Mesothelial cell of epicardium (in vitro differentiated cells): ENCODE measurements around the gene ADIPOR2. TPM values are rescaled to one million over a fixed set of nuclear protein-coding genes. Genes with fewer than 3 reads are reported as not detected.

Experiments
- DNase-seq, 2 experiments: peaks; one replicate each; pipeline ENCODE4 v3.0.0; 2021; ENCODE audit warnings: low spot score in 2 of 2; ENCODE audit not compliant: unreplicated experiment in 2 of 2
- H3K27ac Mint-ChIP-seq: 2 replicates; pipeline ENCODE4 v1.8.0; 2021; ENCODE audit warnings: mixed read lengths
- H3K27me3 Mint-ChIP-seq: 2 replicates; pipeline ENCODE4 v1.8.0; 2021; ENCODE audit warnings: low read depth, mixed read lengths
- H3K36me3 Mint-ChIP-seq: 2 replicates; pipeline ENCODE4 v1.8.0; 2021; ENCODE audit warnings: mixed read lengths
- H3K4me1 Mint-ChIP-seq: 2 replicates; pipeline ENCODE4 v1.8.0; 2021; ENCODE audit warnings: mixed read lengths
- H3K4me3 Mint-ChIP-seq: 2 replicates; pipeline ENCODE4 v1.8.0; 2021; ENCODE audit warnings: mild to moderate bottlenecking, moderate library complexity, mixed read lengths
- H3K9me3 Mint-ChIP-seq: 2 replicates; pipeline ENCODE4 v1.8.0; 2021; ENCODE audit warnings: mixed read lengths
- CTCF ChIP-seq: fragments of 200-600 bp; sonication (generic); IDR thresholded peaks from one replicate; pipeline ENCODE4 v1.5.0; 2021; ENCODE audit warnings: antibody characterized with exemption; ENCODE audit not compliant: unreplicated experiment
- total RNA-seq: library from RNA; stranded (reverse); gene quantifications from 3 replicates; pipeline ENCODE4 v1.2.1, GENCODE V29; 2021

Gene ADIPOR2
- total RNA-seq, 1 donor from 2014 or later: 77.2 TPM

DNA sequence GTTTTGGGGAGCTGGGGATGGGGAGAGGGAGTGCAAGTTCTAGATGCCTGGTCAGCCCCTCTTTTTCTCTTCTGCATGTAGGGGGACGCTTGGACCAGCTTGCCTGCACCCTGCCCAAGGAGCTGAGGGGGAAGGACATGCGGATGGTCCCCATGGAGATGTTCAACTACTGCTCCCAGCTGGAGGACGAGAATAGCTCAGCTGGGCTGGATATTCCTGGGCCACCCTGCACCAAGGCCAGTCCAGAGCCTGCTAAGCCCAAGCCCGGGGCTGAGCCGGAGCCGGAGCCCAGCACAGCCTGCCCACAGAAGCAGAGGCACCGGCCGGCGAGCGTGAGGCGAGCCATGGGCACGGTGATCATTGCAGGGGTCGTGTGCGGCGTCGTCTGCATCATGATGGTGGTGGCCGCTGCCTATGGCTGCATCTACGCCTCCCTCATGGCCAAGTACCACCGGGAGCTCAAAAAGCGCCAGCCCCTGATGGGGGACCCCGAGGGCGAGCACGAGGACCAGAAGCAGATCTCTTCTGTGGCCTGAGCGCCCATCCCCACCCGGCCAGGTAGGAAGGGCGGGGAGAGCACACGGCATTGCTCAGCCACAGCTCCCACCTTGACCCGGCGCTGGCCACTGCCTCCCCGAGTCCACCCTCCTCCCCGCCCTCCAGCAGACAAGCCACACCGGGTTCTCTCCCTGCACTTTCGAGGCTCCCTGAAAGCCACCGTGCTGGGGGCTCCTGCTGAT lies 143.5 kb downstream of the ADIPOR2 start:
- Mint-ChIP-seq H3K36me3 (no peaks in the 10 kb centered on the region), H3K4me1 (peaks cover 5% of the 10 kb centered on the region), H3K9me3 (no peaks in the 10 kb centered on the region), H3K27ac (no peak overlapping the region), H3K27me3 (peaks cover 54% of the 10 kb centered on the region), H3K4me3 (no peak overlapping the region)
- TF ChIP-seq CTCF: no peak
- no peak for DNase-seq

DNA sequence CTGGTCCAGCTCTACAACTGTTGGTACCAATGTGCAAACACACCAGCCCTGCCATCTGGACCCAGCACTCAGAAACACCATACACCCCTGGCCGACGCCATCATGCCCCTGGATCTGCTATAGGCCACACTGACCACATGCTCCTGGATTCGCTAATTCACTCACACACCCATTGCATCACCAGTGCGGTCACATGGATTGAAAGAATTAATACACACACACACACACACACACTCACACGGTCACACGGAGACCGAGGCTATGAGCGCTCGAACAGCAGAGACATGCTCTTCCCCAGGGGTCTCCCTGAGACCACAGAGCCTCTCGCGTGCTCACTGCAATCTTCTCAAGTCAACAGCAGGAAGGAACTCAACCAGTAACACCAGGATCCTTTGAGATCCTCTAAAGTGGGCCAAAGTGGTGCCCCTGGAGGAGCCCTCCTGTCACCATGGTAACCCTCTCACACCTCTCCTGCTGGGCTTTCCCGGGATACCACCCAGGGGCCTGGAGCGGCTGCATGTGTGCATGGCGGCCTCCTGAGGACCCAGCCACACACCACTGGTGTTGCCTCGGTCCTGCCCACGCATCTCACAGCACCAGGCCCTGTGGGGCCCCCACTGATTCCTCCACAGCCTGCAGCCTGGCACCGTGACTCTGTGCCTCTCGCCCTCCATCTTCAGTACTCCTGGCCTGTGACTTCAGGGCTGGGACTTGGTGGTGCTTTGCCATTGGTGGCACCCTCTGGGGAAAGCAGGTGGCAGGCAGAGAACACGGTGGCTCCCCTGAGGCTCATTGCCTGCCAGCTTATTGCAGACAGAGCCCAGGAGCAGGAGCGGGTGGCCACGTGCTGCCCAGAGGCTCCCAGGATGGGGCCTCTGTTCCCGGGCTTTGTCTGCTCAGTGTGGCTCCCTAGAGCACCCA lies 144.6 kb downstream of the ADIPOR2 start:
- Mint-ChIP-seq H3K4me1 (peaks cover 5% of the 10 kb centered on the region), H3K27ac (no peak overlapping the region), H3K27me3 (peaks cover 46% of the 10 kb centered on the region), H3K36me3 (no peaks in the 10 kb centered on the region), H3K9me3 (no peaks in the 10 kb centered on the region), H3K4me3 (no peak overlapping the region)
- DNase-seq: no peak
- TF ChIP-seq CTCF: no peak

- no peak overlapping the region for H3K4me3 Mint-ChIP-seq
- H3K9me3 Mint-ChIP-seq: no peaks in the 10 kb centered on the region
- DNase-seq: no peak
- H3K4me1 Mint-ChIP-seq: no peaks in the 10 kb centered on the region
- no peaks in the 10 kb centered on the region for H3K36me3 Mint-ChIP-seq
- no peak for TF ChIP-seq CTCF
- peaks cover 40% of the 10 kb centered on the region for H3K27me3 Mint-ChIP-seq
- H3K27ac Mint-ChIP-seq: no peak overlapping the region
Observed at GRCh38 chr12:1836241-1836803, 145.5 kb downstream of the ADIPOR2 start.

DNA sequence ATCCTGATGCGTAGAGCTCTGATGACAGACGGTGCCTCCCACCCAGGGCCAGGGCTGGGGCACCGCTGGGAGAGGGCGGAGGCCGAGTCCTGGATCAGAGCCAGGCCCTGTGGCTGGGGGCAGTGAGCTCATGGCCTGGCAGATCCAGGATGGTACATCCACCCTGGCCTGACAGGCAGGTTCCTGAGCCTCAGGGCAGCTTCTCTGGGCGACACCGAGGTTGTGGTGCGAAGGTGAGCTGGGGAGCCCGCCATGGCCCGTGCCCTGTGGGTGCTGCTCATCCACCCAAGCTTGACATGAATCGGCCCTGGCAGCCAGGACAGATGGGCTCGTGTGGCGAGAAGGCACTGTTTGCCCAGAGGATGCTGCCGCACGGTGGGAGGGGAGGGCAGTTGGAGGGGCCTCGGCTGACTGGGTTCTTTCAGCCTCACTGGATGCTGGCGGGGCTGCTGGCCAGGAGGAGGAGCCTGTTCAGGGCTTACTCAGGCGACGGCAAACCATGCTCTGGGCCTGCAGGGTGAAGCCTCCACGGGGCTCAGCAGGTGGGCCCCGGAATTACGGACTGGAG lies 146.1 kb downstream of the ADIPOR2 start:
- peaks cover 42% of the 10 kb centered on the region for H3K27me3 Mint-ChIP-seq
- DNase-seq: no peak
- no peaks in the 10 kb centered on the region for H3K9me3 Mint-ChIP-seq
- no peaks in the 10 kb centered on the region for H3K4me1 Mint-ChIP-seq
- no peak overlapping the region for H3K27ac Mint-ChIP-seq
- no peaks in the 10 kb centered on the region for H3K36me3 Mint-ChIP-seq
- no peak for TF ChIP-seq CTCF
- no peak overlapping the region for H3K4me3 Mint-ChIP-seq

DNA sequence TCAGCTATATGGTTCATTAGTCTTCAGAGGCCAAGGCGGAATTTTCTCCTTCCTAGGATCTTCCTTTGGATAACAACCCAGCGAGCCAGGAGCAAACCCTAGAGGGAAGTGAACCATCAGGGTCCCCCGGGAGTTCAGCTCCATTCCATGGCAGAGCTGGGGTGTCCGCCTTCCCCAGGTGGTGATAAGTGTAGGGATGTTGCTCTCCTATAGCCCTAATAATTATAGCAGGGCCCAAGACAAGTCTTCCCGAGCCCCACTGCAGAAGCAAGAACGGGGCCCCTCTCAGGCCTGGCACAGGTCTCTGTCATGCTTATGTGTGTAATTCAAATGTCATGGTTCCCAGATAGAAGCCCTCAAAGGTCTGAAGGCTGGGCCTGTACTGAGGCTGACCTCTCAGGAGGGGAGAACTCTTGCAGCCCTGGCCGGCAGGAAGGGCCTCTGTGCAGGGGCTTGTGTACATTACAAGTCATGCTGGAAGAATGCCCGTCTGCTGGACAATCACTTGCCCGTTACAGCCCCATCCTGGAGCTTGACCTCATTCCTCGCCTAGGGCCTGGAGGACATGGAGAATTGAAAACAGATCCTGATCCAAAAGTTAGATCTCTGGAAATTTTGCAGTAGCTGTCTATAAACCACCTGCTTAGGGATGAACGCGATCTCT lies 146.8 kb downstream of the ADIPOR2 start:
- no peaks in the 10 kb centered on the region for H3K9me3 Mint-ChIP-seq
- H3K27ac Mint-ChIP-seq: no peak overlapping the region
- H3K27me3 Mint-ChIP-seq: peaks cover 37% of the 10 kb centered on the region
- H3K4me3 Mint-ChIP-seq: no peak overlapping the region
- no peak for DNase-seq
- no peaks in the 10 kb centered on the region for H3K36me3 Mint-ChIP-seq
- H3K4me1 Mint-ChIP-seq: no peaks in the 10 kb centered on the region
- TF ChIP-seq CTCF: no peak
